ENCODE data around the gene PHACTR4.

Gene PHACTR4

DNA sequence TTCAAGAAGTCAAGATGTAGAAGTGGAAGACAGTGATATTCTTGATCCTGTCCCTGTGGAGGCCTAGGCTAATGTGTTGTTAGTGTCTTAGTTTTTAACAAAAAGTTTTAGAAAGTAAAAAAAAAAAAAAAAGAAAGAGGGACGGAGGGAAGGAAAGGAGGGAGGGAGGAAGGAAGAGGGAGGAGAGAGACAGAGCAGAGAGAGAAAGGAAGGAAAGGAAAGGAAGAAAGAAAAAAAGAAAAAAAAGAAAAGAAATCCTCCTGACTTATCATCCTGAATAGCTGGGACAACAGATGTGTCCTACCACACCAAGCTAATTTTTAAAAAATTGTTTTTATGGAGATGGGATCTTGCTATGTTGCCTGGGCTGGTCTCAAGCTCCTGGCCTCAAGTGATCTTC is 24.6 kb downstream of the PHACTR4 start:
- no peak for TF ChIP-seq NFRKB (IDR thresholded peaks at IDR 0.05)
- no peak for TF ChIP-seq BHLHE40 (IDR thresholded peaks at IDR 0.05; ENCODE audit: borderline replicate concordance)
- no peak for TF ChIP-seq HDGF (IDR thresholded peaks at IDR 0.05; ENCODE audit: borderline replicate concordance)
- no peak for TF ChIP-seq FOXK2 (IDR thresholded peaks at IDR 0.05)
- TF ChIP-seq FOXA1 (IDR thresholded peaks at IDR 0.05) = no peak
- no peak for TF ChIP-seq CTBP1 (IDR thresholded peaks at IDR 0.05; ENCODE audit: borderline replicate concordance)
- TF ChIP-seq ARNT (IDR thresholded peaks at IDR 0.05) = no peak
- TF ChIP-seq SP1 (IDR thresholded peaks at IDR 0.05) = no peak
- TF ChIP-seq SUZ12 (IDR thresholded peaks at IDR 0.05) = no peak
- no peak for TF ChIP-seq LEF1 (IDR thresholded peaks at IDR 0.05; ENCODE audit: borderline replicate concordance)
- no peak for TF ChIP-seq L3MBTL2 (conservative IDR thresholded peaks at IDR 0.05)
- no peak for TF ChIP-seq ZNF384 (IDR thresholded peaks at IDR 0.05)
- DNase-seq (ENCODE audit: extremely low spot score) = no peak
- CTCF ChIA-PET = interaction anchor here (0.6 to 0.7 kb wide), 2 partner anchors 21 to 141 kb away, joined by 3 read pairs; no protein-coding TSS in a partner anchor
- POLR2A ChIA-PET = no interaction called here

DNA sequence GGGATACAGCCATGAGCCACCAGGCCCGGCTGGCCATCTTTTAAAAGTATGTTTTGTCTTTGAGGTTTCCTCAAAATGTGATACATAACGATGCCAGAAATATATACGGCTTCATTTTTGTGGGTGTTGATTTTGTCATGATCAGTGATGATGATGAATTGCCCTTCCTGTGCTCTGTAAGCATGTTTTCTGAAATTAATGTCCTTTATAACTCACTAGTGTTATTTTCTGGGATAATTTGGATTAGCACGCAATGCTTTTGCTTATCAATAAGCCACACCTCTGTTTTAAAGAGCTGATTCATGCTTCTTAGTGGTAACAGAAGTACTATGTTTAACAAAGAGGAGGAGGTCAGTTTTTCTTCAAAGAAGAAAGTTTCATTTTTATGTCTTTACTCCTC is 25.6 kb downstream of the PHACTR4 start:
- no peak for DNase-seq (ENCODE audit: extremely low spot score)
- POLR2A ChIA-PET = no interaction called here
- CTCF ChIA-PET = interaction anchor here (0.6 kb wide), 1 partner anchor 112 kb away, joined by 3 read pairs; no protein-coding TSS in a partner anchor
- TF ChIP-seq ARNT (IDR thresholded peaks at IDR 0.05) = no peak
- no peak for TF ChIP-seq FOXK2 (IDR thresholded peaks at IDR 0.05)

- POLR2A ChIA-PET = interaction anchor here (0.6 to 1.3 kb wide), 2 partner anchors 73 to 180 kb away, joined by 3 to 5 read pairs; partner anchors contain the start of gene MED18
- TF ChIP-seq SP1 (IDR thresholded peaks at IDR 0.05) = no peak
- TF ChIP-seq ZNF384 (IDR thresholded peaks at IDR 0.05) = no peak
- TF ChIP-seq LEF1 (IDR thresholded peaks at IDR 0.05; ENCODE audit: borderline replicate concordance) = no peak
- TF ChIP-seq ELF4 (IDR thresholded peaks at IDR 0.05) = no peak
- TF ChIP-seq NFRKB (IDR thresholded peaks at IDR 0.05) = no peak
- no peak for TF ChIP-seq SUZ12 (IDR thresholded peaks at IDR 0.05)
- TF ChIP-seq CTBP1 (IDR thresholded peaks at IDR 0.05; ENCODE audit: borderline replicate concordance) = no peak
- no peak for TF ChIP-seq FOXK2 (IDR thresholded peaks at IDR 0.05)
- TF ChIP-seq FOXM1 (IDR thresholded peaks at IDR 0.05; ENCODE audit: borderline replicate concordance) = no peak
- TF ChIP-seq ARNT (IDR thresholded peaks at IDR 0.05) = no peak
- no peak for TF ChIP-seq FOXA1 (IDR thresholded peaks at IDR 0.05)
- no peak for TF ChIP-seq BHLHE40 (IDR thresholded peaks at IDR 0.05; ENCODE audit: borderline replicate concordance)
- no peak for TF ChIP-seq PKNOX1 (IDR thresholded peaks at IDR 0.05)
- no peak for TF ChIP-seq TARDBP (IDR thresholded peaks at IDR 0.05)
- no peak for TF ChIP-seq HDGF (IDR thresholded peaks at IDR 0.05; ENCODE audit: borderline replicate concordance)
- TF ChIP-seq L3MBTL2 (conservative IDR thresholded peaks at IDR 0.05) = no peak
- CTCF ChIA-PET = interaction anchor here (1.1 kb wide), 1 partner anchor 475 kb away, joined by 3 read pairs; no protein-coding TSS in a partner anchor
- no peak for DNase-seq (ENCODE audit: extremely low spot score)
Measured at GRCh38 chr1:28401760-28402159, 32.2 kb downstream of the PHACTR4 start.

DNA sequence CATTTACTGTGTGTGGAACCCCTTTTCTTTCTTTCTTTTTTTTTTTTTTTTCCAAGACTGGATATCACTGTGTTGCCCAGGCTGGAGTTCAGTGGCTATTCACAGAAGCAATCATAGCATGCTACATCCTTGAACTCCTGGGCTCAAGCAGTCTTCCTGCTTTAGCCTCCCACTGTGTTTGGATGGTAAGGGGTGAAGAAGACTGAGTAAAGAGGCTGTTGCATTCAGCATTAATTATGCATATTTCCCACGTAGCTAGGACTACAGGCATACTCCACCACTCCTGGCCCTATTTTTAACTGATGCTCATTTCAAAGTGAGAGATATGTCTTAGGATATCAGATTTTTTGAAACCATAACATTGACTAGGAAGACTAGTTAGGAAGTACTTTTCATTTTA is 39.5 kb downstream of the PHACTR4 start:
- TF ChIP-seq CTBP1 (IDR thresholded peaks at IDR 0.05; ENCODE audit: borderline replicate concordance) = no peak
- TF ChIP-seq ZNF384 (IDR thresholded peaks at IDR 0.05) = no peak
- no peak for TF ChIP-seq LEF1 (IDR thresholded peaks at IDR 0.05; ENCODE audit: borderline replicate concordance)
- TF ChIP-seq NFRKB (IDR thresholded peaks at IDR 0.05) = no peak
- no peak for TF ChIP-seq SUZ12 (IDR thresholded peaks at IDR 0.05)
- TF ChIP-seq PKNOX1 (IDR thresholded peaks at IDR 0.05) = no peak
- no peak for TF ChIP-seq L3MBTL2 (conservative IDR thresholded peaks at IDR 0.05)
- no peak for TF ChIP-seq ELF4 (IDR thresholded peaks at IDR 0.05)
- TF ChIP-seq ARNT (IDR thresholded peaks at IDR 0.05) = no peak
- no peak for TF ChIP-seq FOXA1 (IDR thresholded peaks at IDR 0.05)
- no peak for TF ChIP-seq FOXK2 (IDR thresholded peaks at IDR 0.05)
- TF ChIP-seq TARDBP (IDR thresholded peaks at IDR 0.05) = no peak
- TF ChIP-seq BHLHE40 (IDR thresholded peaks at IDR 0.05; ENCODE audit: borderline replicate concordance) = no peak
- no peak for TF ChIP-seq HDGF (IDR thresholded peaks at IDR 0.05; ENCODE audit: borderline replicate concordance)
- TF ChIP-seq FOXM1 (IDR thresholded peaks at IDR 0.05; ENCODE audit: borderline replicate concordance) = no peak
- TF ChIP-seq SP1 (IDR thresholded peaks at IDR 0.05) = no peak
- no peak for DNase-seq (ENCODE audit: extremely low spot score)
- POLR2A ChIA-PET = no interaction called here
- CTCF ChIA-PET = interaction anchor here (0.9 to 1.5 kb wide), 2 partner anchors 172 to 194 kb away, joined by 3 read pairs; no protein-coding TSS in a partner anchor

DNA sequence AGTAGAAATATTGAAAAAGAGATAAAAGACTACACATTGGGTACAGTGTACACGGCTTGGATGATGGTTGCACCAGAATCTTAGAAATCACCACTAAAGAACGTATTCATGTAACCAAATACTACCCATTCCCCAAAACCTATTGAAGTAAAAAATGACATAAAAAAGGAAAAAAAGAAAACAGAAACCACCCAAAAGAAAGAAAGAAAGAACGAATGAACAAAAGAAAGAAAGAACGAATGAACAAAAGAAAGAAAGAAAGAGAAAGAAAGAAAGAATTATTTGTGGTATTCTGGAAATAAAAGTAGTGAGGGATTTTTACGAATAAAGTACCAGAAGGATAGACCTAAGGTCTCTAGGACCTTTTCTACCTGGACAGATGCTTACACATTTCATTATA is 42.1 kb downstream of the PHACTR4 start:
- DNase-seq (ENCODE audit: extremely low spot score) = no peak
- TF ChIP-seq PKNOX1 (IDR thresholded peaks at IDR 0.05) (no peak), HDGF (IDR thresholded peaks at IDR 0.05; ENCODE audit: borderline replicate concordance) (no peak), FOXK2 (IDR thresholded peaks at IDR 0.05) (no peak), TARDBP (IDR thresholded peaks at IDR 0.05) (no peak), ELF4 (IDR thresholded peaks at IDR 0.05) (no peak), ARNT (IDR thresholded peaks at IDR 0.05) (no peak), SUZ12 (IDR thresholded peaks at IDR 0.05) (no peak), NFRKB (IDR thresholded peaks at IDR 0.05) (no peak), BHLHE40 (IDR thresholded peaks at IDR 0.05; ENCODE audit: borderline replicate concordance) (no peak), FOXM1 (IDR thresholded peaks at IDR 0.05; ENCODE audit: borderline replicate concordance) (no peak), SP1 (IDR thresholded peaks at IDR 0.05) (no peak), CTBP1 (IDR thresholded peaks at IDR 0.05; ENCODE audit: borderline replicate concordance) (no peak), L3MBTL2 (conservative IDR thresholded peaks at IDR 0.05) (no peak), FOXA1 (IDR thresholded peaks at IDR 0.05) (no peak), ZNF384 (IDR thresholded peaks at IDR 0.05) (no peak), LEF1 (IDR thresholded peaks at IDR 0.05; ENCODE audit: borderline replicate concordance) (no peak)
- ChIA-PET CTCF (no interaction called here), POLR2A (no interaction called here)

- TF ChIP-seq FOXK2 (IDR thresholded peaks at IDR 0.05) (no peak), LEF1 (IDR thresholded peaks at IDR 0.05; ENCODE audit: borderline replicate concordance) (no peak), PKNOX1 (IDR thresholded peaks at IDR 0.05) (no peak), SP1 (IDR thresholded peaks at IDR 0.05) (no peak), NFRKB (IDR thresholded peaks at IDR 0.05) (no peak), ZNF384 (IDR thresholded peaks at IDR 0.05) (no peak), TARDBP (IDR thresholded peaks at IDR 0.05) (no peak), HDGF (IDR thresholded peaks at IDR 0.05; ENCODE audit: borderline replicate concordance) (no peak), FOXM1 (IDR thresholded peaks at IDR 0.05; ENCODE audit: borderline replicate concordance) (no peak), BHLHE40 (IDR thresholded peaks at IDR 0.05; ENCODE audit: borderline replicate concordance) (no peak), ARNT (IDR thresholded peaks at IDR 0.05) (no peak), ELF4 (IDR thresholded peaks at IDR 0.05) (no peak), L3MBTL2 (conservative IDR thresholded peaks at IDR 0.05) (no peak), SUZ12 (IDR thresholded peaks at IDR 0.05) (no peak), CTBP1 (IDR thresholded peaks at IDR 0.05; ENCODE audit: borderline replicate concordance) (no peak), FOXA1 (IDR thresholded peaks at IDR 0.05) (no peak)
- ChIA-PET POLR2A (interaction anchor here (1.0 to 1.3 kb wide), 5 partner anchors 93 to 169 kb away, joined by 3 to 5 read pairs (median 4); no protein-coding TSS in a partner anchor), CTCF (interaction anchor here (0.9 kb wide), 1 partner anchor 190 kb away, joined by 3 read pairs; no protein-coding TSS in a partner anchor)
- DNase-seq (ENCODE audit: extremely low spot score) = no peak
Measured at GRCh38 chr1:28412731-28413130, 43.2 kb downstream of the PHACTR4 start.
